Epithelial cell of esophagus (primary cell): Measurements from ENCODE around the gene CS.
"Not testable (repeated sequence)": the region's sequence is repeated elsewhere in the genome, so short reads cannot be mapped to it uniquely, and the experiment has no call there.

Experiments
- DNase-seq: peaks from one replicate; pipeline ENCODE4 v3.0.0; 2010; ENCODE audit warnings: low read depth
- H3K4me3 ChIP-seq: 2 replicates; pipeline ENCODE4 v1.5.1; 2011; ENCODE audit warnings: mild to moderate bottlenecking, low read length, control low read depth
- TF ChIP-seq, protein P1 (sequence below): IDR thresholded peaks from 2 replicates; pipeline ENCODE4 v1.5.1; 2011; ENCODE audit warnings: low read depth, mild to moderate bottlenecking, low read length, control low read depth, inconsistent platforms; ENCODE audit not compliant: insufficient read depth; ENCODE audit errors: missing control alignments

CS gene

DNA sequence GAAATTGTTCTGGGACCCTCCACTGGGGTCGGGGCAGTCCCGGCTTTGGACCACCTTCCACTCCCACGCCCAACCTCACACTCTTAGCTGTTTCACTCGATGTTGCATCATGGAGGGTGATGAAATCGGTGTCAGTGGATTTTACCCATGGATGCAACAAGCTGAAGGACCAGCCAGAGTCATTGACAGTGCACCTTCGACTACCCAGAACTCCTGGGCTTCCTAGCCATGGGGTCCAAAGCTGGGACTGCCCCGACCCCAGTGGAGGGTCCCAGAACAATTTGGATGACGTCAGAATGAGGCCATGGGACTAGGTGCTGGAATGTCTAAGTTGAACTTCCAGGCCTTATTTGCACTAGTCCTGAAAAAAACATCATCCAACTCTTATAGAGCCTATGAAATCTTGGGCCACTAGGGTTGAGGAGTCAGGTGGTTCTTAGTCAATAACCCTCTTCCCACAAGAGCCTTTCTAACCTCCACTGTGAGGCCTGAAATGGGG lies 37.7 kb upstream of the CS start:
- H3K4me3 ChIP-seq, result no peak overlapping the region
- TF ChIP-seq, protein P1, sequence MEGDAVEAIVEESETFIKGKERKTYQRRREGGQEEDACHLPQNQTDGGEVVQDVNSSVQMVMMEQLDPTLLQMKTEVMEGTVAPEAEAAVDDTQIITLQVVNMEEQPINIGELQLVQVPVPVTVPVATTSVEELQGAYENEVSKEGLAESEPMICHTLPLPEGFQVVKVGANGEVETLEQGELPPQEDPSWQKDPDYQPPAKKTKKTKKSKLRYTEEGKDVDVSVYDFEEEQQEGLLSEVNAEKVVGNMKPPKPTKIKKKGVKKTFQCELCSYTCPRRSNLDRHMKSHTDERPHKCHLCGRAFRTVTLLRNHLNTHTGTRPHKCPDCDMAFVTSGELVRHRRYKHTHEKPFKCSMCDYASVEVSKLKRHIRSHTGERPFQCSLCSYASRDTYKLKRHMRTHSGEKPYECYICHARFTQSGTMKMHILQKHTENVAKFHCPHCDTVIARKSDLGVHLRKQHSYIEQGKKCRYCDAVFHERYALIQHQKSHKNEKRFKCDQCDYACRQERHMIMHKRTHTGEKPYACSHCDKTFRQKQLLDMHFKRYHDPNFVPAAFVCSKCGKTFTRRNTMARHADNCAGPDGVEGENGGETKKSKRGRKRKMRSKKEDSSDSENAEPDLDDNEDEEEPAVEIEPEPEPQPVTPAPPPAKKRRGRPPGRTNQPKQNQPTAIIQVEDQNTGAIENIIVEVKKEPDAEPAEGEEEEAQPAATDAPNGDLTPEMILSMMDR, result no peak
- peak; percentile 27 for DNase-seq

DNA sequence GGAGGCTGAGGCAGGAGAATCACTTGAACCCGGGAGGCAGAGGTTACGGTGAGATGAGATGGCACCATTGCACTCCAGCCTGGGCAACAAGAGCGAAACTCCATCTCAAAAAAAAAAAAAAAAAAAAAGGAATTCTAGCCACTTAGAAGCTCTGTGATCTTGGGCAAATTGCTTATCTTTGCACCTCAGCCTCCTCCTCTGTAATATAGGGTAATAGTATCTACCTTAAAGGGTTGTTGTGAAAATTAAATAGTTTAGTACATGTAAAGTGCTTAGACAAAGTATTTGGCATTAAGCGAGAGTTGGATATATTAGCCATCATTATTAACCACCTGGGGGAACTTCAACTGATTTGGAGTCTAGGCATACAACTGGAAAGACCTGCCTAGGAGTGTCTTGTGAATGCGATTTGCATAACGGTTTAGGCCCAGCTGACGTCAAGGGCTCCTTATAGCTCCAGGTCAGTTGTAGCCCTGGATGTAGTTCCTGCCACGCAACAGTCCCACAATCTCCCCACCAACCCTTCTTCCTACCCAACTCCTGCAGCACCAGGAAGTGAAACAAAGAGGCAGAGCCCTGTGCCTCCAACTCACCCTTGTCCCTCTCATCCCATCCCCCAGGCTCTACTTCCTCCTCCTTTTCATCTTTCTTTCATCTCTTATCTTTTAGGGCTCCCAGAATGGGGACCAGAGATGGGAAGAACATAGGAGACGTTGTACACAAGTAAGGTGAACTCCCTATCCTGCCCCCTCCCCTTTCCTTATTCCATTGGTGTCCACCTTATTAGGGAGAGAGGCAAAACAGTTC lies 36.4 kb upstream of the CS start:
- no peak overlapping the region for H3K4me3 ChIP-seq
- TF ChIP-seq, protein P1, result no peak
- DNase-seq, result peak; percentile 62

DNA sequence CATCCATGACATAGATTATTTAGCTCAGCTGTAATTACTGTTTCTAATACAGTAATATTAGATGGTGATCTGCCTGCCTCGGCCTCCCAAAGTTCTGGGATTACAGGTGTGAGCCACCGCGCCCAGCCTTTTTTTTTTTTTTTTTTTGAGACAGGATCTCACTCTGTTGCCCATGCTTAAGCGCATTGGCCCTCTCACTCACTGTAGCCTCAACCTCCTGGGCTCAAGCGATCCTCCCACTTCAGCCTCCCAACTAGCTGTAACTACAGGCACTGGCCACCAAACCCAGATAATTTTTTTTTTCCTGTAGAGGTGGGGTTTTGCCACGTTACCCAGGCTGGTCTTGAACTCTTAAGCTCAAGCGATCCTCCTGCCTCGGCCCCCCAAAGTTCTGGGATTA lies 35.4 kb upstream of the CS start:
- DNase-seq, H3K4me3 ChIP-seq: not testable (repeated sequence)

DNA sequence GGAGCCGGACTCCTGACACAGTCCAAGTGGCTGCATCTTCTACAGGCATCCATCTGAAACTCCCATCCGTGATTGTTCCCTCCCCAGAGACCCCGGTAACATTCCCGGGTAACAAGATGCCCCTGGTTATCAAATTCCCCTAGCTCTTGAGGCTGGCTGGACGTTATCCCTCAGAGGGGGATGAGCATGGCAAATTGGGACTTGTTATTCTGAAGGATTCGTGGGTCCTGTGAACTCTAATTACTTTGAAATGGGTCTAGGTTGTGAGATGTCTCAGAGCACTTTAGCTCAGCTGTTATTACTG lies 34.3 kb upstream of the CS start:
- TF ChIP-seq, protein P1, result no peak
- DNase-seq, result no peak
- peak overlapping the region; percentile 77 for H3K4me3 ChIP-seq

DNA sequence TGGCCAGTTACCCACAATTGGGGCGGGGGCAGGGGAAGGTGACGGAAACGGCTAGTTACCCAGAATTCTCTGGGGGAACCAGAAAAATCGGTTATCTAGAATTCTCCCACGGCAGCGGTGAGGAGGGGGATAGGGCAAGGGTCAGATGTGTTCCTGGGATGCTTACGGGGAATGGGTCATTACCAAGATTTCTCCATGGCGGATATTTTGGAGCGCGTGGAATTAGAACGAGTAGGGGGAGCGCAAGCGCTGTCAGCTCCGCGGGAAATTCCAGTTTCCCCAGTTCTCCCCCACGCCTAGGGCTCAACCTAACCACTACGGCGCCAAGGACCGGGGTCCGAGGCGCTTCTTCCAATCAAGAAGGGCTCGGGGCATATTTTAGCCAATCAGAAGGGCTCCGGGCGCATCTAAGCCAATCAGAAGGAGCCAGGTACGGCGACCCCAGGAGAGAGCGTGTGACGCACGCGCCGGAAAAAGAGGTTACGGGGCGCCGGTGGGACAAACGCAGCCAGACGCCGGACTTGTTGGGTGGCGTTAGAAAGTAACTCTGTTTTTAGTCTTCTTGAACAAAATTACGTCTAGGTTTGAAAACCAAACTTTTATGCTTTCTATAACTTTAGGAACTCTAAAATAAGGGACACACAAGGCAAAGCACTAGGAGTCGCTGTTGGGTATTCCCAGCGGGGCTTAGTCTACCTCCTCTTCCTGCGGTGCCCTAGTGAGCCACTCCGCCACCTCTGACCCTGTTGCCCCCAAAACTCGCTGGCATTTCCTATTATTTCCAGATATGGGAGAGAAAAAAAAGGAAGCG lies 33.8 kb upstream of the CS start, which contains the start of gene PAN2:
TSS of gene PAN2 (minus strand) at position 322 of the 811 bp plus-strand sequence. CDS start 906 bp downstream, outside the sequence.
- peak within 1 kb of the TSS; percentile 77 for H3K4me3 ChIP-seq
- TF ChIP-seq, protein P1, result peak; percentile 79
- peak; percentile 98 for DNase-seq

DNA sequence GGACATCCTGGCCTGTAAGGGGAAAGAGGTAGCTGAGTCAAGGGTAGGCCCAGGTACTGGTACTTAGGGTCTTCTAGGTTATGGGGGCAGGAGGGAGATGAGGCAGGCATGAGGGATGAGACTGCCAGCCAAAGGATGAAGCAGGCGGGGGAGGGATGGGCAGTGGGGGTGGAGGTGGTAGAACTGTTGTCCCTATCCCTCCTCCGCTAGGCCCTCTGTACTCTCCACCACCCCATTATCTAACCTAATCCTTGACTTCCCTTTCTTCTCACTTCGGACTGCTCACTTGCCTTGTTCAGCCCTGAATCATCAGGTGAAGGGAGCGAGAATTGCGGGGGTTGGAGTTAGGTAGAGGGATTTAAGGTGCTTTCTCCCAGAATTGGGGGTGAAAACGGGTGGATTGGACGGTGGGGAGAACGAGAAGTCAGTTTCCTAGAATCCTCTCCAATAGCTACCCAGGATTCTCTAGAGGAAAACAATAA lies 33.1 kb upstream of the CS start:
- TF ChIP-seq, protein P1, result no peak
- peak overlapping the region; percentile 77 for H3K4me3 ChIP-seq
- peak; percentile 70 for DNase-seq

DNA sequence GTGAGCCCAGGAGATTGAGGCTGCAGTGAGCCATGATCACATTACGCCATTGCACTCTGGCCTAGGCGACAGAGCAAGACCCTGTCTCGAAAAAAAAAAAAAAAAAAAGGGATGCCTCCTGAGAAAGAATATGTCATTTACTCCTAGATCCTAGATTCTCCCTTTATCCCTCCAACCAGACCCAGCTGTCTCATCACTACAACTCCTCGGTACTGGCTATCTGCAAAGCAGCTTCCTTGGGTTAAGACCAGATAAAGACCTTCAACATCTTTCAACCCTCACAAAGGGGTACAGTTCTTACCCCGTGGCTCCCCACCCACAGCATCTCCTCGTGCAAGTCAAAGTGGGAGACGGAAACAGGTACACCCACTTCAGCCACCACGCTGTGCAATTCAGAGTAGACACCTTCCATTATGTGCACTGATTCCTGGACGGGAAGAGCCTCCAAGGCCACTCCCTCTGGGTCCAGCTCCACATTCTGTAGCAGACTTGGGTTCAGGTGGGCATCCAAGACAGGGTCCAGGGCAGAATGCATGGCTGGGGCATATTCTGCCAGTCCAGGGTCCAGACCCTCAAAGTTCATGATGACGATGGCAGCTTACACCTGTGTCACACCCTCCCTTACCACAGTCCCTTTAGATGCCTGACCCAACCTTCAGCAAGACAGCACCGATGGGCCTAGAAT lies 32.5 kb upstream of the CS start:
- TF ChIP-seq, protein P1, result no peak
- peak overlapping the region; percentile 77 for H3K4me3 ChIP-seq
- DNase-seq, result no peak
